GM13976 (cell line): Measurements from ENCODE around the gene FSD2.
"Not testable (repeated sequence)": the region's sequence is repeated elsewhere in the genome, so short reads cannot be mapped to it uniquely, and the experiment has no call there.

ENCODE experiments used
- DNase-seq: peaks from one replicate; pipeline ENCODE4 v3.0.0; 2012; ENCODE audit warnings: low spot score
- CTCF ChIP-seq: IDR thresholded peaks from 2 replicates; pipeline ENCODE4 v1.5.1; 2012; ENCODE audit warnings: borderline replicate concordance, mild to moderate bottlenecking; ENCODE audit not compliant: insufficient read depth; ENCODE audit errors: extremely low read depth, missing control alignments, control extremely low read depth
- in situ Hi-C: fragments of 300-500 bp; cut with MboI; formaldehyde crosslinking; loops from one replicate; pipeline ENCODE4 v1.12.0; 2022; ENCODE audit warnings: low sequenced_read_pairs, mixed read lengths, inconsistent platforms; ENCODE audit not compliant: unreplicated experiment

FSD2 gene

GRCh38 chr15:82709081-82709420 lies 96.8 kb downstream of the FSD2 start:
- in situ Hi-C loops = no loop called here
- no peak for DNase-seq
- no peak for TF ChIP-seq CTCF

DNA sequence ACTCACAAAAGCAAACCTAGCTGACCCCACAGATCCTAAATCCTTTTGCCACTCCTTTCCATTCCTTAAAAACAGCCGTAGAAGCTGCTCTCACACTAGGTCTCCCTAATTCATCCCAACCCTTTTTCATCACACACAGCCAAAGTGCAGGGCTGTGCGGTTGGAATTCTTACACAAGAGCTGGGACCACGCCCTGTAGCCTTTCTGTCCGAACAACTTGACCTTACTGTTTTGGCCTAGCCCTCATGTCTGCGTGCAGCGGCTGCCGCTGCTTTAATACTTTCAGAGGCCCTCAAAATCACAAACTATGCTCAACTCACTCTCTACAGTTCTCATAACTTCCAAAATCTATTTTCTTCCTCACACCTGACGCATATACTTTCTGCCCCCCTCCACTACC lies 100.0 kb downstream of the FSD2 start:
- in situ Hi-C loops, DNase-seq: not testable (repeated sequence)
